ENCODE results near the gene PEX16. TPM values are rescaled to one million over a fixed set of nuclear protein-coding genes. Genes with fewer than 3 reads are reported as not detected.

The PEX16 gene
- polyA plus RNA-seq, 1 donor from 2014 or later: 61.1 TPM

DNA sequence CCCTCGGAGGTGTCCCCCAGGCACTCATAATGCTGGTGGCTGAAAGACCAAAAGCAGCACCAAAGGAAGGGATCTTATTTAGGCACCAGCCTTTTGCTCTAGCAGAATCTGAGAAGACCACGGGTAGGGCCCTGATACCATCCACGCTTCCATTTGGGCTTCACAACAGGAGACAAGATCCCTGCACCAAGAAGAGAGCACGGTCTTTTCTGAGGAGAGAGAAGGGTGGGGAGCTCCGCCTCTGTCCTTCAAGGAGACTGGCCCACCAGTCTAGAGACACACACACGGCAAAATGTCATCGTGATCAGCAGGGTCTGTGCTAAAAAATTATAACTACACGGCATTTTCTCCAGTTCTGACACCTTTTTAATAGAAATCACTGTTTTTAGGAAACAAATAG, 14.5 kb upstream of the PEX16 start:
- Histone ChIP-seq H3F3A (ENCODE audit: insufficient read depth, low read length, poor library complexity, severe bottlenecking) (no peaks in the 10 kb centered on the region), H3K4me3 (ENCODE audit: low read length) (no peak overlapping the region), H3K36me3 (ENCODE audit: insufficient read depth, low read length) (peaks cover 11% of the 10 kb centered on the region), H3K27me3 (ENCODE audit: insufficient read depth, low read depth, low read length) (no peaks in the 10 kb centered on the region), H2AFZ (ENCODE audit: low read depth, low read length) (no peak overlapping the region), H3K4me2 (ENCODE audit: low read length) (no peak overlapping the region), H3K27ac (ENCODE audit: low read length) (no peak overlapping the region), H3K9me2 (ENCODE audit: insufficient read depth, low read length) (no peaks in the 10 kb centered on the region), H4K20me1 (ENCODE audit: insufficient read depth) (no peaks in the 10 kb centered on the region), H3K9me3 (ENCODE audit: low read length) (no peaks in the 10 kb centered on the region), H3K79me2 (replicated peaks; ENCODE audit: insufficient read depth, low read length) (no peaks in the 10 kb centered on the region), H3K9ac (ENCODE audit: low read length) (no peak overlapping the region)
- no peak for TF ChIP-seq MXI1 (conservative IDR thresholded peaks at IDR 0.05; ENCODE audit: poor library complexity, severe bottlenecking)
- no peak for TF ChIP-seq EP300 (conservative IDR thresholded peaks at IDR 0.05; ENCODE audit: poor library complexity, severe bottlenecking)
- no peak for TF ChIP-seq POLR2AphosphoS5 (IDR thresholded peaks at IDR 0.05)
- TF ChIP-seq EZH2 (IDR thresholded peaks at IDR 0.05; ENCODE audit: borderline replicate concordance, insufficient read depth, low read length, poor library complexity, severe bottlenecking): no peak
- TF ChIP-seq, protein P1, sequence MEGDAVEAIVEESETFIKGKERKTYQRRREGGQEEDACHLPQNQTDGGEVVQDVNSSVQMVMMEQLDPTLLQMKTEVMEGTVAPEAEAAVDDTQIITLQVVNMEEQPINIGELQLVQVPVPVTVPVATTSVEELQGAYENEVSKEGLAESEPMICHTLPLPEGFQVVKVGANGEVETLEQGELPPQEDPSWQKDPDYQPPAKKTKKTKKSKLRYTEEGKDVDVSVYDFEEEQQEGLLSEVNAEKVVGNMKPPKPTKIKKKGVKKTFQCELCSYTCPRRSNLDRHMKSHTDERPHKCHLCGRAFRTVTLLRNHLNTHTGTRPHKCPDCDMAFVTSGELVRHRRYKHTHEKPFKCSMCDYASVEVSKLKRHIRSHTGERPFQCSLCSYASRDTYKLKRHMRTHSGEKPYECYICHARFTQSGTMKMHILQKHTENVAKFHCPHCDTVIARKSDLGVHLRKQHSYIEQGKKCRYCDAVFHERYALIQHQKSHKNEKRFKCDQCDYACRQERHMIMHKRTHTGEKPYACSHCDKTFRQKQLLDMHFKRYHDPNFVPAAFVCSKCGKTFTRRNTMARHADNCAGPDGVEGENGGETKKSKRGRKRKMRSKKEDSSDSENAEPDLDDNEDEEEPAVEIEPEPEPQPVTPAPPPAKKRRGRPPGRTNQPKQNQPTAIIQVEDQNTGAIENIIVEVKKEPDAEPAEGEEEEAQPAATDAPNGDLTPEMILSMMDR (IDR thresholded peaks at IDR 0.05; ENCODE audit: poor library complexity, severe bottlenecking): no peak
- no peak for TF ChIP-seq SMC3 (conservative IDR thresholded peaks at IDR 0.05; ENCODE audit: poor library complexity)
- TF ChIP-seq, protein P2, sequence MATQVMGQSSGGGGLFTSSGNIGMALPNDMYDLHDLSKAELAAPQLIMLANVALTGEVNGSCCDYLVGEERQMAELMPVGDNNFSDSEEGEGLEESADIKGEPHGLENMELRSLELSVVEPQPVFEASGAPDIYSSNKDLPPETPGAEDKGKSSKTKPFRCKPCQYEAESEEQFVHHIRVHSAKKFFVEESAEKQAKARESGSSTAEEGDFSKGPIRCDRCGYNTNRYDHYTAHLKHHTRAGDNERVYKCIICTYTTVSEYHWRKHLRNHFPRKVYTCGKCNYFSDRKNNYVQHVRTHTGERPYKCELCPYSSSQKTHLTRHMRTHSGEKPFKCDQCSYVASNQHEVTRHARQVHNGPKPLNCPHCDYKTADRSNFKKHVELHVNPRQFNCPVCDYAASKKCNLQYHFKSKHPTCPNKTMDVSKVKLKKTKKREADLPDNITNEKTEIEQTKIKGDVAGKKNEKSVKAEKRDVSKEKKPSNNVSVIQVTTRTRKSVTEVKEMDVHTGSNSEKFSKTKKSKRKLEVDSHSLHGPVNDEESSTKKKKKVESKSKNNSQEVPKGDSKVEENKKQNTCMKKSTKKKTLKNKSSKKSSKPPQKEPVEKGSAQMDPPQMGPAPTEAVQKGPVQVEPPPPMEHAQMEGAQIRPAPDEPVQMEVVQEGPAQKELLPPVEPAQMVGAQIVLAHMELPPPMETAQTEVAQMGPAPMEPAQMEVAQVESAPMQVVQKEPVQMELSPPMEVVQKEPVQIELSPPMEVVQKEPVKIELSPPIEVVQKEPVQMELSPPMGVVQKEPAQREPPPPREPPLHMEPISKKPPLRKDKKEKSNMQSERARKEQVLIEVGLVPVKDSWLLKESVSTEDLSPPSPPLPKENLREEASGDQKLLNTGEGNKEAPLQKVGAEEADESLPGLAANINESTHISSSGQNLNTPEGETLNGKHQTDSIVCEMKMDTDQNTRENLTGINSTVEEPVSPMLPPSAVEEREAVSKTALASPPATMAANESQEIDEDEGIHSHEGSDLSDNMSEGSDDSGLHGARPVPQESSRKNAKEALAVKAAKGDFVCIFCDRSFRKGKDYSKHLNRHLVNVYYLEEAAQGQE (IDR thresholded peaks at IDR 0.05; ENCODE audit: borderline replicate concordance): no peak
- TF ChIP-seq RAD21 (conservative IDR thresholded peaks at IDR 0.05): no peak
- TF ChIP-seq TAF1 (IDR thresholded peaks at IDR 0.05; ENCODE audit: low read depth): no peak

DNA sequence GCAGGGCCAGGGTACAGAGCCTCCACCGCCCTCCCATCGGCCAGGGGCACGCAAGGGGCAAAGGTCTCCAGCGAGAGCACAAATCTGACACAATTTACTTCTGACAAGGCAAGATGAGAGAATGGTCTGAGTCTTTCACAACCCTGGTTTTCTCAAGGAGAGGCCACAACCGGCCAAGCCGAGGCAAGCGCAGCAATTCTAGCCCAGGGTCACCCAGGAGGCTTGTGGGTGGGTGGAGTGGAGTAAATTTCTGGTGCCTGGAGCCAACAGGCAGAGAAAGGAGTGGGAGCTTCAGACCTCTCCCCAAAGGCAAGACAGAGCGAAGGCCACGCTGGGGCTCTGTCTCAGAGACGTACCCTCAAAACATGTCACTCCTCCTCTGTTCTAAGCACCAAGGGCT, 14.1 kb upstream of the PEX16 start:
- Histone ChIP-seq H3K4me2 (ENCODE audit: low read length) (no peak overlapping the region), H2AFZ (ENCODE audit: low read depth, low read length) (no peak overlapping the region), H3F3A (ENCODE audit: insufficient read depth, low read length, poor library complexity, severe bottlenecking) (no peaks in the 10 kb centered on the region), H3K9ac (ENCODE audit: low read length) (no peak overlapping the region), H3K27me3 (ENCODE audit: insufficient read depth, low read depth, low read length) (no peaks in the 10 kb centered on the region), H4K20me1 (ENCODE audit: insufficient read depth) (no peaks in the 10 kb centered on the region), H3K4me3 (ENCODE audit: low read length) (no peak overlapping the region), H3K9me3 (ENCODE audit: low read length) (no peaks in the 10 kb centered on the region), H3K27ac (ENCODE audit: low read length) (no peak overlapping the region), H3K36me3 (ENCODE audit: insufficient read depth, low read length) (peaks cover 11% of the 10 kb centered on the region), H3K79me2 (replicated peaks; ENCODE audit: insufficient read depth, low read length) (no peaks in the 10 kb centered on the region), H3K9me2 (ENCODE audit: insufficient read depth, low read length) (no peaks in the 10 kb centered on the region)
- TF ChIP-seq EZH2 (IDR thresholded peaks at IDR 0.05; ENCODE audit: borderline replicate concordance, insufficient read depth, low read length, poor library complexity, severe bottlenecking) (no peak), TAF1 (IDR thresholded peaks at IDR 0.05; ENCODE audit: low read depth) (no peak)
